NCI-H2107 treated with DMSO at 0.1 percent for 48 hours (cell line): ENCODE measurements around the gene APBB2.

Experiments
- DNase-seq: peaks from one replicate; lab custom pipeline; 2025; ENCODE audit not compliant: unreplicated experiment; lab: John Stamatoyannopoulos, UW

The APBB2 gene

DNA sequence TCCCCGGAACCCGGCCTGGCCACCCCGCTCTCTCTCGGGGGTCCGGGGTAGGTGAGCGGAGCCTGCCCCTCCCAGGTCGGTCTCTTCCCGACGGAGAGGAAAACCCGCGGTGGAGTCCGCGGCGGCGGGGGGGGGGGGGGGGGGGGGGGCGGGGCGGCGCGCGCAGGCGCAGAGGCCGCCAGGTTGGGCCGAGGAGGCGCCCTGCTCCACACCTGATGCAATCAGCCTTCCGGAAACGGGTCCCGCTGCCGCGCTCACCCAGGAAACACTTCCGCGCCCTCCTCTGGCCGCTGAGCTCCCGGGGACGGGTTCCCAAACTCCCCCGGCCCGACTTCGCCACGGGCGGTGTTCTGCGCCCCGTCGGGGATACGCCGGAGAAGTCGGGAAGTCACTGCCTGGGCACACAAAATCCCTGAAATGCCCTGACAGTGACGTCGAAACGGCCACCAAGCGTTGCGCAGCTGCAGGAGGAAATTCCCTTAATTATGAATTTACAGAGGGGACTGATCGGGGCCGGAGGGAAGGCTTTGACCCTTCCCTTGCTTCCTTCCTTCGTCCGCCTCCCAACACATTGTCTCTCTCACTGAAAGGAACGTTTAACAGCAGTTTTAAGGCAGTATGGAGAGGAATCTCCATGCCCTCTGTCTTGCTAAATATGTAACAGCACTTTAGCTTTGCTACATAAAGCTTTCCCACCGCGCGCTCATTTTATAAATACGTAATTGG, 2.1 kb upstream of the APBB2 start:
- DNase-seq = peak; percentile 42

DNA sequence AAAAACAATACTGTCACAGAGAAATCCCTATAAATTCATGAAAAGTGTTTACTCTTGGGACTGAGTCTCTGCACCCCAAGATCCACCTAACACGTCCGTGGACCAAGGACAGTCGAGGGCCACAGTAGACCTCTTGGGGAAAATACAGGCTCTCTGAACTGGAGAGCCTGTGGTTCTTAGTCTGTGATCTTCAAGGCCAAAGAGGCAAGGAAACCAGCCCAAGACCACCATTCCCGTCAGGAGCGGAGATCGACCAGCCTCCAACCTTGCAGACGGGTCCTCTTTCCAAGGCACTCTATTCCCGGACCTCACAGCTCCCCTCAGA, 1.6 kb upstream of the APBB2 start:
- no peak for DNase-seq

DNA sequence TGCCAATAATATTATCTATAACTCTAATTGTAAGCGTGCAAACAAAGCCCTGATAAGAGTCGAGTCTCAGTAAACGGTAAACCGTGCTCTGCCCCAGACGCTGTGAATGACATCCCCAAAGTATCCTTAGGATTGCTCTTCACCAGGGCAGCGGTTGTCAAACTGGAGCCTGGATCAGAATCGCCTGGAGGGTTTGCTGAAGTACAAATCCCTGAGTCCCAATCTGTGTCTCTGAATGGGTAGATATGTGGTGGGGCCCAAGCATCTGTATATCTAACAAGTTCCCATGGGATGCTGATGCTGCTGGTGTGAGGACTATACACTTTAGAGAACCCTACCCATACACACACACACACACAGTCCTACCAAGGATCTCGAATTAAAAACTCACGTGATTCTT, 813 bp upstream of the APBB2 start:
- no peak for DNase-seq

DNA sequence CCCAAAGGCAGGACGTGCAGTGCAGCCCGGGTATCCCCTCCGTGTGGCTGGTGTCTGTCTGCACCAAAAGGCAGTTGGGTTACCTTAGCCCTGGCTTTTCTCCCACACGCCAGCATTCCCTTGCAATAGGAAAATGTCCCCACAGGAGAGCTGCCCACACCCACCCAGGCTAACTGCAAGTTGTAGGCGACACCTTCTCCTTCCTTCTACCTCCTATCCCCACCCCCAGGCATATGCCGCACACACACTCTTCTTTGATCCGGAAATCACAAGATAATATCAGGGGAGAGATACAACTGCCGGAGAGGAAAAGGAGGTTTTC, 444 bp upstream of the APBB2 start:
- DNase-seq = no peak

DNA sequence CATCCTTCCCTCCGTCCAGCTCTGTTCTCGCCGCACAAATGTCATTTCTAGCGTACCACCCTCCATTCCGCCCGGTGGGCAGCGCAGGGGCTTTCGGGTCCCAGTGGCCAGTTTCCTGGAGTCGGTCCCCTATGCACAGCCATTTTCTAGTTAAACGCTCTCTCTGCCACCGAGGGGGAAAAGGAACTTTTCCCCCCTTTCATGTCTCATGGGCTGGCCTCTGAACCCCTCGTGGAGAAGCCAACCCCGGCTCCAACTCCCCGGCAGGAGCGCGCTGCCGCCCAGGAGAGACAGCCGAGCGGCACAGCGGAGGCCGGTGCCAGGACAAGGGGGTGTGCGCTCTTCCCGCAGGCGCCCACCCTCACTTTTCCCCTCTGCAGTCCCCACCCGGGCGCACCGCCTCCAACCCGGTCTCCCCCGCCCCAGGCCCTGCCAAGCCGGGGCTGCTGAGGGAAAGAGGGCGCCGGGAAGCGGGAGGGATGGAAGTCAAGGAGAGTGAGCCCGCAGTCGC, 662 bp downstream of the APBB2 start:
- no peak for DNase-seq

DNA sequence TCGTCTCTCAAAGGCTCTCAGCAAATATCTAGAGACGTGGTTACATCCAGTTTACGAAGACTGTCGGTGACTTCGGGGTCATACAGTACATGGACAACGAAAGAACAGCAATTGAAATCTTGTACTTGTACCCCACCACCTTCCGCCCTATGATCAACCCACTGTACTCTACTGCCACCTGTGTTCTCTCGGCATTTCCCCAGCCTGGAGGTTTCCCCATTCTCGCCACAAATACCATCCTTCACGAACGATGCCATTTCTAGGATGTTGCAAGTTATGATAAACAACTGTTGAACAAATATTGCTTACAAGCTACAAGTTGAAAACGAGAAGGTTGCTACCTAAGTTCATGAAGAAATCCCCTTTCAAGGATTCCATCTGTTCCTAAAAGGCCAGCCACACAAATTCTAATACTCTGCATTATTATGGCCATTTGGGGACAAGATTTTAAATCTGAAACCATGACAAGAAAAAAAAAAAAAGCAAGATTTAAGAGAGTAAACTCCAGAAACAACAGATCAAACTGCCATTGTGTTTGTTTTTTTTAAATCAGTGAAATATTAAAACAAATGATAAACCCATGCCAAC, 1.6 kb downstream of the APBB2 start:
- peak; percentile 49 for DNase-seq

DNA sequence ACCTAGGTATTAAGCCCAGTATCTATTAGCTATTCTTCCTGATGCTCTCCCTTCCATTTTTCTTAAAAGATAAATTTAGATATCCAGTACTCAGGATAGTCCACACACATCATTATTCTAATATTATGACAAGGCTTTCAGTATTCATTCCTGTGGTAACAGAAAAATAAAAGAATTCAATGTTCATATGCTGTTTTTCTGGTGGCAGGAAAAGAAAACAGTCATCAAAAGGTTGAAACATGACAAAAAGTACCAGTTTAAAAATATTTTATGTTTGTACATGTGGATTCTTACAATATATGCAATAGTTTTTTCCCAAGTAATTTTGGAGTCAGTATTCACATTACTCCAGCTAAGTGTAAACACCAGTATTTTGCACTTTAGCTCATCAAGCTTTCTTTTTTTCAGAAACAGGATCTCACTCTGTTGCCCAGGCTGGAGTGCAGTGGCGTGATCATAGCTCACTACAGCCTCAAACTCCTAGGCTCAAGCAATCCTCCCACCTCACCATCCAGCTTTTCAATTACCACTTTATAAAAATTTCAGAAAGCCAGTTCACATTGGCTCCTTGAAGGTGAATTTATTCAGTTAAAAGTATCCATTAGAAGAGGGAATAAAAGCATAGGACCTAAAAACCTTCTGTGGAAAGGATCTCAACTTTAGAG, 2.3 kb downstream of the APBB2 start:
- no peak for DNase-seq

DNA sequence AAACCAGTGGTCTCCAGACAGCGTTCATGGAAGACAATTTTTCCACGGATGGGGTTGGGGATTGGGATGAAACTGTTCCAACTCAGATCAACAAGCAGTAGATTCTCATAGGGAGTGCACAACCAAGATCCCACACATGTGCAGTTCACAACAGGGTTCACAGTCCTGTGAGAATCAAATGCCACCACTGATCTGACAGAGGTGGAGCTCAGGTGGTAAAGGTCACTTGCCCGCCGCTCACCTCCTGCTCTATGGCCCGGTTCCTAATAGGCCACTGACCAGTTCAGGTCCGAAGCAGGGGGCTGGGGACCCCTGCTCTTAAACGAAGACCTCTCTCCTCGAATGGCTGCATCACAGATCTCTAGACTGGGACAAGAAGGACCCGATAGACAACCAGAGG, 4.4 kb downstream of the APBB2 start:
- DNase-seq = no peak

DNA sequence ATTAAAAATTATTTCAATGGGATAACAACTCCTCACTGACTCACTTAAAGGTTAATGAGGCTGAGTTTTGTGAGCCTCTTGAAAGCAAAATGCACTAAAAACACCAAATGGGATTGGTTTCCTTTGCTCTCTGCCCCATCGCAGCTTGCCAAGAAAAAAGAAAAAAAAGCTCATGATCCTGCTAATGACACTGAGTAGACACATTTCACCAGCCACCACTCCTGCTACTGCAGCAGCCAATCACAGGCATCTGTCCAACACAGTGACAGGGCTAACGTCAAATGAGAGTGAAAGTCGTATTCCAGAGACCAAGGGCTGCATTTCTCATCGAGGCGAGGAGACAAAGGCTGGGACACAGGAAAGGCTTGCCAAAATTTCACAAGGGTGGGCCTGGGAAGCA, 5.2 kb downstream of the APBB2 start:
- no peak for DNase-seq

DNA sequence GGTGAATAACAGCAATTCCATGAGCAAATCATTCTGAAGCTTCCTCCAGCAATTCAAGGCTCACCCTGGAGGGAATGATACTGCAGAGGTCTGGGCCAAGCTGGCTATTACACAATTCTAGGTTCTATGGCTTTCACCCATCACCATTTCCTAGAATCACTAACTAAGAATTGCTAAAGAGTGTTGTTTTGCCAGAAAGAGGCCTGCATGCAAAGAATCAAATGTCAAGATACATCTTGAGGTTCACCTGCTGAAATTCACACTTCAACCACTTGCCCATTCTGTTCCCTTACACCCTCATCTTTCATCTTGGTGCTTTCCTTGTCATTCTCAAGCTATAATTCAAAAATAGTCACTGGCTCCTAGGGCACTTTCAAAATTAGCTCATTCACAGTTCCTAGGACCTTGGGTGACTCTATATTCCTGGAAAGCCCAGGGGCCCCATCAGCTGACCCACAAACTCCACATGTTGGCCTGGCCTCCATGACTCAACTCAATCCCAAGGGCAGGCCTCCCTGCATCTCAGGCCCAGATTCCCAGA, 7.0 kb downstream of the APBB2 start:
- DNase-seq = no peak

DNA sequence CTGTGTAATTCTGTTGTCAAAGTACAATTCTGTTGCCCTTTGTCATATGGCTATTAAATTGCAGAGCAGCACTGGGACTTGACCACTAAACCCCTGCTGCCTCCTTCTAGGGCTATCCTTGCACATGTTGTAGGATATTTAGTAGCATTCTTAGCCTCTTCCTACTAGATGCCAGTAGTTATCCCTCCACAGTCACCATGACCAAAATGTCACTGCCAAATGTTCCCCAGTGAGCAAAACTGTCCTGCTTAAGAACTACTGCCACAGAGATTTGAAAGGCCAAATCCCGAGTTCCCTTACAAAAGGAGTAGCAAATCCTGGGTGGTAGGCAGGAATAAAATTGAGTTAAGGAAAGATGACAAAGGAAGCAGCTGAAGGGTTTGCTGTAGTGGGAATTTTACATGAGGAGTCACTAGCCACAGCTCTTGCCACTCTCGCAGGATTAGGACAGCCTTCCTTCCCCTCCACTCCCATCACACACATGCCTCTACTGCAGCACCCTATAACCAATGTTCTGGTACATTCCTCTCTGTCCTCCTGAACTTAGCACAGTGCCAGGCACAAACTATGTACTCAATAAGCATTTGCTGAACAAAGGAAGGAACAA, 8.4 kb downstream of the APBB2 start:
- DNase-seq = no peak

DNA sequence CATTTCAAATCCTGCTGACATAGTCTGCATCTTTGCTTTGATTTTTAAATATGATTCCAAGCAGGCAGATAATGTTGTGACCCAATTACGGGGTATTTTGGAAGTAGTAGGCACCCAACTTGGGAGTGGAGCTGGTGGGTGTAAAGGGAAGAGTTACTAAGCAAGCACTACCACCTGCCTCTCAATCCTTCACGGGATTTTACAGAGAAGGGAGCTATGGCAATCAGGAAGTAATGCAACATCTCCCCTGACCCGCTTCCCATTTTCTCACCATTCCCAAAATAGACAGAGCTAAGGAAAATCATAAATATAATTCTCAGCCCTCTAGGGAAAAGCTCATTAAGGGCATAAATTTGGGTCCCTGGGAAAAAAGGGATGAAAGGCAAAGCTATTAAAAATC, 9.2 kb downstream of the APBB2 start:
- no peak for DNase-seq

DNA sequence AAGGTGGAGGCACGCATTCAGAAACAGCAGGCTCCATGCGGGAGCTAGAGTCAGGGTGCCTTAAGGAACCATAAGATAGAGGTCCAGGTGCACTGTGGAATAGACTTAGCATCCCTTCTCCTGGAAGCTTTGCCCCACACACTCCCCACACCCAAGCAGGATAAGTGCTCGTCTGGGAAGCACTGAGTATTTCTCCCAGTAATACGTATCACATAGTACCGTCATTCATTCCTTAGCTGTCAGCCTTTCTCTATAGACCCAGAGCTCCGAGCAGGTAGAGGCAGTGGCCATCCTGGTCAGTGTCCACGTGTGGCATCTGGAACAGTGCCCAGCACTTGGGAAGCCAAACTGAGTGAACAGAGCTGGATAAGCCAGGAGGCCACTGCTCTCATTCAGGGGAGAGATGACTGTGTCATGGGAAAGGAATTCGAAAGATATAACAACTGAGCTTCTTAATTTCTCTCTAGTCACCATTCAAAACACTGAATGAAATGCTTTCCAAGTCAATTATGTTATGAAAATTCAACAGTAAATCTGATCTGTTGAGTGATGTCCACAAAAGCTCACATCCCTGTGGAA, 9.9 kb downstream of the APBB2 start:
- DNase-seq = no peak

DNA sequence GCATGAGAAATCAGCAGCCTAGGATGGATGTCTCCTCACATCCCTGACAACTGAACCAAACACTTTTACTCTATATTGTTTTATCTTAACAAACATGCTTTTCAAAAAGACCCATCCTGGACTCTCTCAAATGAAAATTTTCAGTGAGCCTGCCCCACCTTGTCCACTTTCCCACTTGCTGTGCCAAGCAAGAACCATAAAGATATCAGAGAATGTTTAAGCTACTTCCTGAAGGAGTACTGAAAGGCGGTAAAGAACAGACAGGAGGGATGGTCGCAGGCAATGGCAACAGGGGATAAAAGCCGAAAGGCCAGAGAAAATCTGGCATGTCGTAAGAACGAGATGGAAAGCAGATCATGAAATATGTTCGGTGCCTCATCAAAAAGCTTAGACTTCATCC, 10.5 kb downstream of the APBB2 start:
- DNase-seq = no peak

DNA sequence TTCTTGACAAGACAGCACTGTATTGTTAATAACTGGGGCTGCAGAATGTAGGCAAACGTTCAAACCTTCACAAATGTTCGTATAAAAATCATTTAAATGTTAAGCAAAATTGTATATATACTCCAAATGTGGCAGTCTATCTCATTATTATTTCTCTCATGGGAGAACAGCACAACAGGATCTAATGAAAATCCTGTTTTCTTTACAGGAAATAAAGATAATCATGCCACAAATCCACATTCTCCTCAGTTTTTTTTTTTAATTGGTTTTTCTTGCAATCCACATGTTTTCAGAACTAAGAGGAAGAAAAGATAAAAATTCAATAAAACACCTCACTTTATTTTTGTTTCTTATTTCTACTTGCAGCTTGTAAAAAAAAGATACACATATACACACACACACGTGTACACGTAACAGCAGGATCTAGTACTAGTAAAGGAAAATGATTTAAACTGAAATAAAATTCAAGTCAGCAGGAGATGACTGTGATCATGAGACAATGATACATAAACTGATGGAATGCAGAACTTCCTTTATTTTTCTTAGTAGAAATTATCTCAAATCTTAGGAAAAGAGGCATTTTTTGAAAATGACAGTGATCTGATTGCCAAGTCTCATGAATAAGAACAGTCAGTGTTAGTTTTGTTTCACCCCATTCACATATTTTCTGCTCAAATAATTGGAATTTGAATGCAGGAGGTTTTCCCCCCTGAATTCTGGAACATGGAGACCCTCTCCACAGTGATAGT, 11.3 kb downstream of the APBB2 start:
- no peak for DNase-seq

DNA sequence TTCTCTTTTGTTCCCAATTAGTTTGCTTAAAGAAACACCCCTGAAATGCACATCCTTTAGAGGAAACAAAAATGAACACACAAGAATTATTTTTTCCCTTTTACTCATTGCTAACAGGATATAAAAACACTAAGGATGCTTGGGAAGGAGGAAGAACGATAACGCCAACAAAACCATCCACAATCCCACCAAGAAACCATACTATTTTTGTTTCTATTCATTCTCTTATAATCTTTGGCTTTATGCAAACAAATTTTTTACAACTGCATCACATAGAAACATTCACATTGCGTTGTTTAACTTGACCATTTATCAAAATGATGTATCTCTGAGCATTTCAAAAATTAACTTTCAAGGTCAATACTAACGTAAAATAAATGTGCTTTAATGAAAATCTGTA, 12.0 kb downstream of the APBB2 start:
- DNase-seq = no peak

DNA sequence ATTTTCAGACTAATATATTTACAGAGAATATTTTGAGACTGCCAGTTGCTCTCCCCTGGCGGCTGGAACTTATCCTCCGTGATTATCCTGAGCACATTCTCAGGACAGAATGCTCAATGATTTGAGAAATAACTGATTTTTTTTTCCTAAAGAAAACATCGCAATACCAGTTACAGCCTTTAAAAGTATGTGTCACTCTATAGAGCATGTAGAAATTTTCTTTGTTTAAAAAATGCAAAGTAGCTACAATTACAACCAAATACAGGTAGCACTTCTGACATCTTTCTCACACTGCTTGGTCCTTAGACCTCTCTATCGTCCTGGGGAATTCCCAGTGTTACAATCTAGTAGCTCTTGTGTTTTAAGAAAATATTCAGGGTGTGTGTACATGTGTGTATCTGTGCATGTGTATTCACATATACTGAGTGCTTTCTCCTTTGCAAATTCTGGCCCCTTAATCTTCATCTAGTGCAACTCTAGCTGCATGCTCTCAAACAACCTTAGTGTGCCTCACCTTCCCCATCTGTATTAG, 13.8 kb downstream of the APBB2 start:
- DNase-seq = no peak

DNA sequence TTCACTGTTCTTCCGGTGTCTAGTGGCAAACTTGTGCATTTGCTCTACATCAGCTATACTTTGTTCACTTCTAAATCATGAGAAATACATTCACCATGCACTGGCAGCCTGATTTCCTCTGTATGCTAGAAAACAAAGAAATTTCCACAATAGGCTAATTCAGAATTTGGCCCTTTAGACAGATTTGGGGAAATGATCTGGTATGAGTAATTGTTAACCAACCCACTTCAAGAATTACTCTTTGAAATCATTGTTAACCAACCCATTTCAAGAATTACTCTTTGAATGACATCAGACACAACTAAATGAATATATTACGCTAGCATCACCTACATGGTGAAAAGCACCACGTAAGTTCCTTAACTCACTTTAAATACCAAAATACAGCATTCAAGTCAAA, 14.6 kb downstream of the APBB2 start:
- no peak for DNase-seq

DNA sequence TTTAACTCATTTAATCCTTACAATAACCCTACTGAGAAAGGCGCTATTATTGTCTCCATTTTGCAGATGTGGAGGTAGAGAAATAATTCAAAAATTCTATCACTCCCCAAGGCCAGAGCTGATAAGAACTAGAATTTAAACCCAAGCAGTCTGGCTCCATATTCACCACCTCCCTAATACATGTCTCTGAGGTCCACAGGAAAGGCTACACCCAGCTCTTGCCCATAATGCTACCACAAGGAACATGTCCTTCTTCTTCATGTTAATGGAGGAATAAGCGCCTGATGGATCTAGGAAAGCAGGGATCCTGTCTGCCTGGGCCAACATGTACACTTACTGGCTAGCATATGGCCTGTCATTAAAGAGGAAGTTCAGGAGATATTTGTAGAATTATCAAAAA, 16.3 kb downstream of the APBB2 start:
- no peak for DNase-seq

DNA sequence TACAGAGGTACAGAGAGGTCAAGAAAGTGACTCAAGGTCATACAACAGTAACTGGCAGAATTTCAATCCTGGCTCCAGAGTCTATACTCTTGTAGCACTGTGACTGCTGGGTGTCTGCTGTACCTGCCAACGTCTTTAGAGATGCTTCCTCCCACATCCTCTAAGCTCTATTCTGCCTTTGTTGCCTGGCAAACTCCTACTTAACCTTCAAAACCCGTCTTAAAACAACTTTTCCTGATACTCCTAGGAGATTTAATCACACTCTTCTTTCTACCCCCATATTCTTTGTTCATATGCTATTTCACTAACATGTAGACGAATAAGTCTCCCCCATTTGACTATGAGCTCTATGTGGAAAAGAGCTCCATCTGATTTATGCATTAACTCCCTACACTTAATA, 16.8 kb downstream of the APBB2 start:
- DNase-seq = no peak
